Choroid plexus epithelial cell (primary cell): ENCODE measurements around the gene MAP7D2.

ENCODE experiments used
- DNase-seq: peaks from one replicate; pipeline ENCODE4 v3.0.0-alpha.2; 2010; ENCODE audit warnings: low read depth
- H3K4me3 ChIP-seq: 2 replicates; pipeline ENCODE4 v1.5.1; 2011; ENCODE audit warnings: low read depth, mild to moderate bottlenecking, control low read depth, low read length, moderate library complexity
- CTCF ChIP-seq: conservative IDR thresholded peaks from 2 replicates; pipeline ENCODE4 v1.5.1; 2011; ENCODE audit warnings: low read depth, mild to moderate bottlenecking, control low read depth, inconsistent platforms, low read length, moderate library complexity

MAP7D2 gene

GRCh38 chrX:20080277-20080676 is 36.4 kb downstream of the MAP7D2 start:
- TF ChIP-seq CTCF: no peak
- no peak overlapping the region for H3K4me3 ChIP-seq
- DNase-seq: no peak

- no peak overlapping the region for H3K4me3 ChIP-seq
- no peak for TF ChIP-seq CTCF
- DNase-seq: no peak
Observed at GRCh38 chrX:20071511-20072079, 45.1 kb downstream of the MAP7D2 start.

DNA sequence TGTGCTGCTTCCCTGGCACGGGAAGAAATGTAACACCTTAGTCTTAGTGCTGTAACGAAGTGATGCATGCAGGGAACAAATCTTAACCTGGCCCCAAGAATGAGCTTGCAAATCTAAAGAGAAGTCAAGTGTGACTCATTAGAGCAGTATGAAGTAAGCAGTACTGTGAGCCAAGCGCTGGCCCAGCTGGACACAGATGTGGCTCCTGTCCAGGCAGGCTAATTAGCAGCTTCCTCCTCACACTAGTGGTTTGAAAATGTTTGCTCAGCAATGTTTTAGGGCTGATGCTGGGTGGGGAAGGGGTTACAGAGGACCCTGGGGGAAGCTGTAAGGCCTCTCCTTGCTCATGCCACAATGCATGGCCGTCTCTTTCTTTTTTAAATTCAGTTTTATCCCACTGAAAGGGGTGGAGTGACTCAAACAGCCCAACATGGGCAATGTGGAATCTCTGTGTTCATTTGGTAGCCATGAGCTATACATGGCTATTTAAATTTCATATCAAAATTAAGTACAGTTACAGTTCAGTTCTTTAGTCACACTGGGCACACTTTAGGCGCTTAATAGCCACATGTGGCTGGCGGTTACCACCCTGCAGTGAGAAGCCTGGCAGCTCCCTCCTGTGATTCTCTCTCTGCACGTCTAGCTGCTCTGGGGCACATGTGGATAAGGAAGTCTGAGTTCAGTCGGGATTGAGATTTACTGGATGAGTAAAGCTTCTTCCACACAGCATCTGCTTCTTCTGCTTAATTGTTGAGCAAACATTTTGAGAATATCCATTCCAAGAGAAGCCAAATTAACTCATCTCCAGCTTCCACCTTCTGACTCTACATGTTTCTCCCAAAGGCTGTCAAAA is 48.8 kb downstream of the MAP7D2 start:
- no peak overlapping the region for H3K4me3 ChIP-seq
- DNase-seq: peak; percentile 88
- TF ChIP-seq CTCF: no peak

DNA sequence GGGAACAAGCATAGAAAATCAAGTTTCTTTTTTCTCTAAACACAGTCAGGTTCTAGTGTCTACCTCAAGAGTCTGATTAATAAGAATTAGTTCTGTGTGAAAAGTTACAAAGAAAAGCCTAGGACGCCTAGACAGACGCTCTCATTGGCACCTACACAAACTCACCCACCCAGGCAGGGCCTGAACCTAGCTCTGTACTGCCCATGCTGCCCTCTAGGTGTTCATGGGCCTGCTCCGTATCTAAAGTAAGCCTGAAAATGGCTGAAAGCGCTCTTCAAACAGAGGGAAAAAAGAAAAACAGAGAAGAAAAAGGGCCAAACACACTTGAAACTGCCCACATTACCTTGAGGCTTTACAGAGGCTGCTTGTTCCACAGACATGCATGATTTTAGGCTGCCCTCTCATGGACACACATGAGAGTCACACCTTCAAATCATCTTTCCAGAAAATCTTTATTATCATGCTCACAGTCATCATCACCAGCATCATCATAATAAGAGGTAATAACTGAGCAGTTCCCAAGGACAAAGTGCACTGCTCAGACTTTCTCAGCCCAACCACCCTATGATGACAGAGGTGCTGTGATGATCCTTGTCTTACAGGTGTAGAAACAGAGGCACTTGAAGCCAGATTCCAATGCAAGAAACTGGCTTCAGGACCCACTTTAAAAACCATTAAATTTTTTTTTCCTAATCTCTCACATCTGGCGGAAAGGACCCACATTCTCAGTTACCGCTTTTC is 49.6 kb downstream of the MAP7D2 start:
- peak; percentile 65 for TF ChIP-seq CTCF
- H3K4me3 ChIP-seq: no peak overlapping the region
- peak; percentile 81 for DNase-seq

DNA sequence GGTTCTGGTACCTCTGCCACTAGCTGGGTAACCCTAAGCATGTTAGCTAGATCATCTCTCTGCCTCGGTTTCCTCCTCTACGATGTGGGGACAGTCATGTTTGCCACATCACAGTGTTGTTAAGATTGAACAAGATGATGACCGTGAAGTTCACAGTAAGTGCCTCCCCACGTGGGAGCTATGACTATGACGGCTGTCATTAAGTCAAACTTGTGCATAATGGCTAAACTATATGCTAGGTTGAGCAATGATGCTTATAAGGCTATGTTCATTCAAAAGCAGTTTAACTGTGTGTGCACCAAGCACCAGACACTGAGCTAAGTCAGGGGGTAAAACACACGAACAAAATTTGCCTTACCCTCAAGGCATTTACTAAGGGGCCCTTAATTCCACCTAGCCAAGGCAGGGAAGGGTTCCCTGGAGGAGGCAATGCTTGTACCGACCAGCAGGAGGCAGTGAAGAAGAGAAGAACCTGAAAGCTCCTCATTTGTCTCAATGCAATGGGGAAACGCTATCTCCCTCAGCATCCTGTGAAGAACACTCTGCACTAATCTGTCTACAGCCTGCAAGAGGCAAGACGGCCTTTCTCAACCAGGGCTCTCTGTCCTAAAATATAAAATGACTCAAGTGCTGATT is 52.9 kb downstream of the MAP7D2 start:
- DNase-seq: no peak
- no peak overlapping the region for H3K4me3 ChIP-seq
- TF ChIP-seq CTCF: peak; percentile 49

- H3K4me3 ChIP-seq: no peak overlapping the region
- DNase-seq: no peak
- no peak for TF ChIP-seq CTCF
Observed at GRCh38 chrX:20063153-20063552, 53.6 kb downstream of the MAP7D2 start.
